Caco-2 (cell line): ENCODE measurements around the gene TBC1D24. TPM values are rescaled to one million over a fixed set of nuclear protein-coding genes. Genes with fewer than 3 reads are reported as not detected.
"Not testable (repeated sequence)": the region's sequence is repeated elsewhere in the genome, so short reads cannot be mapped to it uniquely, and the experiment has no call there.

Source experiments
- BruUV-seq: library from RNA; stranded (reverse); fragments of 400-500 nt; replicated peaks from 2 replicates; lab custom pipeline; 2021; lab: Mats Ljungman, UMichigan
- CTCF ChIA-PET: fragments of 300-600 bp; sonication (Branson Sonifier 250); formaldehyde crosslinking; loops from one replicate; lab custom pipeline; 2022; ENCODE audit warnings: antibody characterized with exemption; lab: Charles Lee
- POLR2A ChIA-PET: fragments of 300-600 bp; sonication (Branson Sonifier 250); formaldehyde crosslinking; loops from one replicate; lab custom pipeline; 2022; ENCODE audit warnings: antibody characterized with exemption; lab: Charles Lee
- DNase-seq, 2 experiments: peaks; one replicate each; pipeline versions ENCODE4 v3.0.0 to v3.0.0-alpha.2; 2020 to 2022
- H3K27me3 ChIP-seq: replicated peaks from 2 replicates; pipeline ENCODE4 v1.6.0; 2011; ENCODE audit warnings: low read length; ENCODE audit not compliant: control insufficient read depth, insufficient read depth
- H3K36me3 ChIP-seq: 2 replicates; pipeline ENCODE4 v1.5.1; 2011; ENCODE audit warnings: low read length; ENCODE audit not compliant: control insufficient read depth, insufficient read depth
- H3K4me1 ChIP-seq: fragments of 250-450 bp; sonication (Bioruptor Pico); 2 replicates; pipeline ENCODE4 v1.5.1; 2020; ENCODE audit warnings: mild to moderate bottlenecking
- H3K4me3 ChIP-seq: 2 replicates; pipeline ENCODE4 v1.5.1; 2011; ENCODE audit warnings: low read depth, mild to moderate bottlenecking, control low read depth, low read length
- H3K9me3 ChIP-seq: fragments of 250-450 bp; sonication (Bioruptor Pico); 2 replicates; pipeline ENCODE4 v1.5.1; 2020; ENCODE audit warnings: mild to moderate bottlenecking, moderate library complexity
- H3K27ac Mint-ChIP-seq: one replicate; pipeline ENCODE4 v1.8.0; 2022; ENCODE audit warnings: mixed read lengths; ENCODE audit not compliant: unreplicated experiment
- H3K27me3 Mint-ChIP-seq: one replicate; pipeline ENCODE4 v1.8.0; 2022; ENCODE audit warnings: mixed read lengths; ENCODE audit not compliant: insufficient read depth, unreplicated experiment
- H3K36me3 Mint-ChIP-seq: one replicate; pipeline ENCODE4 v1.8.0; 2022; ENCODE audit warnings: mild to moderate bottlenecking, mixed read lengths; ENCODE audit not compliant: insufficient read depth, unreplicated experiment
- H3K4me1 Mint-ChIP-seq: one replicate; pipeline ENCODE4 v1.8.0; 2022; ENCODE audit warnings: low read depth, mixed read lengths; ENCODE audit not compliant: unreplicated experiment
- H3K4me3 Mint-ChIP-seq: one replicate; pipeline ENCODE4 v1.8.0; 2022; ENCODE audit warnings: mild to moderate bottlenecking, moderate library complexity, mixed read lengths; ENCODE audit not compliant: unreplicated experiment
- H3K9me3 Mint-ChIP-seq: one replicate; pipeline ENCODE4 v1.8.0; 2022; ENCODE audit warnings: mixed read lengths; ENCODE audit not compliant: unreplicated experiment
- CTCF ChIP-seq, 2 experiments: fragments of 200-600 bp in 1 of 2; IDR thresholded peaks; 1 replicate in 1 of 2; 2 replicates in 1 of 2; pipeline versions ENCODE4 v1.5.1 to v1.8.0; 2011 to 2022; ENCODE audit warnings: antibody characterized with exemption in 1 of 2, control low read depth in 1 of 2, inconsistent platforms in 1 of 2, low read depth in 1 of 2, low read length in 1 of 2, mild to moderate bottlenecking in 1 of 2, moderate library complexity in 1 of 2; ENCODE audit not compliant: insufficient read depth in 1 of 2, severe bottlenecking in 1 of 2, unreplicated experiment in 1 of 2
- intact Hi-C: fragments of 100-400 bp; cut with micrococcal nuclease; formaldehyde crosslinking; loops from one replicate; pipeline ENCODE4 v1.10.0; 2022; ENCODE audit not compliant: unreplicated experiment
- total RNA-seq: library from RNA; stranded (reverse); gene quantifications from 2 replicates; pipeline ENCODE4 v1.2.3, GENCODE V29; 2022

TBC1D24 gene
- total RNA-seq, 1 experiment from 2014 or later, result 20.8 TPM

DNA sequence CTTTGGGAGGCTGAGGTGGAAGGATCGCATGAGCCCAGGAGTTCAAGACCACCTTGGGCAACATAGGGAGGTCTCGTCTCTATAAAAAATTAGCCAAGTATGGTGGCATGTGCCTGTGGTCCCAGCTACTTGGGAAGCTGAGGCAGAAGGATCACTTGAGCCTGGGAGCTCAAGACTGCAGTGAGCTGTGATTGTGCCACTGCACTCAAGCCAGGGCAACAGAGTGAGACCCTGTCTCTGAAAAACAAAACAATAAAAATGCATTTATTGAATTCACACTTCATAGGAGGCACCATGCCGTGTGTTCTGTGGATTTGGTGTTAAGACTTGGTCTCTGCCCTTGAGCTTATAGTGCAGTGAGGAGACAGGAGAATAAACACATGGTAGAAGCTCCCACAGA lies 2.4 kb downstream of the TBC1D24 start:
- H3K4me1 ChIP-seq, result peaks cover 14% of the 10 kb centered on the region
- no peaks in the 10 kb centered on the region for H3K36me3 ChIP-seq
- Mint-ChIP-seq H3K4me3 (no peak overlapping the region), H3K4me1 (peaks cover 5% of the 10 kb centered on the region), H3K27ac (no peak overlapping the region), H3K36me3 (peaks cover 16% of the 10 kb centered on the region), H3K9me3 (no peaks in the 10 kb centered on the region), H3K27me3 (no peaks in the 10 kb centered on the region)
- H3K4me3 ChIP-seq, result no peak overlapping the region
- intact Hi-C loops, result no loop called here
- DNase-seq, result no peak
- H3K9me3 ChIP-seq, result no peaks in the 10 kb centered on the region
- ChIA-PET CTCF (interaction anchor here (0.6 kb wide), 2 partner anchors 24 to 46 kb away, joined by 3 to 4 read pairs; no protein-coding TSS in a partner anchor), POLR2A (interaction anchor here (0.5 to 0.6 kb wide), 2 partner anchors 36 to 38 kb away, joined by 3 to 4 read pairs; no protein-coding TSS in a partner anchor)
- no peak for TF ChIP-seq CTCF (IDR thresholded peaks at IDR 0.05; ENCODE audit: insufficient read depth in 1 of 2, low read depth in 1 of 2, low read length in 1 of 2, severe bottlenecking in 1 of 2, unreplicated experiment in 1 of 2)
- no TSS peak for BruUV-seq
- no peaks in the 10 kb centered on the region for H3K27me3 ChIP-seq

DNA sequence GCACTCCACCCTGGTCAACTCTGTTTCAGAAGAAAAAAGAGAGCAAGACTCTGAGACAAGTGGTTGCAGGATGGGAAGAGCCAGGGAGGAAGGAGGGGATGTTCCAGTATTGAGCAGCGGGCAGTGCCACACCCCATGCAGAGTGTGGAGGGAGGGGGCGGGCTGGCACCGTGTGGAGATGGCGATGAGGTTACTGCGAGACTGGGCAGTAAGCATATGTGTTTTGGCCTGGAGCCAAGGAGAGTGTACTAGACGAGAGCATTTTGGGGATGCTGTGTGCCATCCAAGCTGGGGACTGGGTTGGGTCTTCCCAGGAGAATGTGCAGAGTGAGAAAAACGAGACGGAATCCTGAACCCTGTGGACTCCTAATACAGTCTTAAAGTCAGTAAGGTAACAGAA lies 3.4 kb downstream of the TBC1D24 start:
- no peak overlapping the region for H3K4me3 Mint-ChIP-seq
- CTCF ChIA-PET, result no interaction called here

DNA sequence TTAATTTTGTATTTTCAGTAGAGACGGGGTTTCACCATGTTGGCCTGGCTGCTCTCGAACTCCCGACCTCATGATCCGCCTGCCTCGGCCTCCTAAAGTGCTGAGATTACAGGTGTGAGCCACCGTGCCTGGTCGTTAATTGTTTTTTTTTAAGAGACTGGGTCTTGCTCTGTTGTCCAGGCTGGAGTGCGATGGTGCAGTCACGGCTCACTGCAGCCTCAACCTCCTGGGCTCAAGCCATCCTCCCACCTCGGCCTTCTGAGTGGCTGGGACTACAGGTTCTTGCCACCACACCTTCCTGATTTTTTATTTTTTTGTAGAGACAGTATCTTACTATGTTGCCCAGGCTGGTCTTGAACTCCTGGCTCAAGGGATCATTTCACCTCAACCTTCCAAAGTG lies 5.1 kb downstream of the TBC1D24 start:
- H3K4me3 ChIP-seq, H3K9me3 Mint-ChIP-seq, intact Hi-C loops, H3K36me3 ChIP-seq, DNase-seq, H3K9me3 ChIP-seq, CTCF ChIA-PET, H3K27ac Mint-ChIP-seq, H3K27me3 Mint-ChIP-seq, H3K4me3 Mint-ChIP-seq, H3K27me3 ChIP-seq, POLR2A ChIA-PET, BruUV-seq, H3K4me1 ChIP-seq: not testable (repeated sequence)
- Mint-ChIP-seq H3K36me3 (peaks cover 22% of the 10 kb centered on the region), H3K4me1 (peaks cover 14% of the 10 kb centered on the region)

More for the DNA sequence above, 3.4 kb downstream of the TBC1D24 start:
- Histone ChIP-seq H3K9me3 (no peaks in the 10 kb centered on the region), H3K4me3 (no peak overlapping the region), H3K4me1 (peaks cover 6% of the 10 kb centered on the region; the same call in 1 of the 2 replicates), H3K36me3 (no peaks in the 10 kb centered on the region), H3K27me3 (no peaks in the 10 kb centered on the region)
- BruUV-seq, result no TSS peak
- H3K36me3 Mint-ChIP-seq, result peaks cover 16% of the 10 kb centered on the region
- no peak for TF ChIP-seq CTCF (IDR thresholded peaks at IDR 0.05; ENCODE audit: insufficient read depth in 1 of 2, low read depth in 1 of 2, low read length in 1 of 2, severe bottlenecking in 1 of 2, unreplicated experiment in 1 of 2)
- no peaks in the 10 kb centered on the region for H3K27me3 Mint-ChIP-seq
- POLR2A ChIA-PET, result no interaction called here
- no peaks in the 10 kb centered on the region for H3K9me3 Mint-ChIP-seq
- intact Hi-C loops, result no loop called here
- DNase-seq, result no peak
- H3K27ac Mint-ChIP-seq, result no peak overlapping the region
- peaks cover 1% of the 10 kb centered on the region for H3K4me1 Mint-ChIP-seq
